ENCODE data around the gene CSPG4. TPM values are rescaled to one million over a fixed set of nuclear protein-coding genes. Genes with fewer than 3 reads are reported as not detected.
A peak's percentile ranks its signal among the peaks of the same experiment; 100 is the strongest.
"Not testable (repeated sequence)": the region's sequence is repeated elsewhere in the genome, so short reads cannot be mapped to it uniquely, and the experiment has no call there.

CSPG4 gene
- total RNA-seq, 6 experiments from 2014 or later: 0.12 to 0.29 (median 0.20) TPM

GRCh38 chr15:75704618-75705017 is 8.0 kb downstream of the CSPG4 start:
- ATAC-seq: no peak
- H3K27ac ChIP-seq: no peak overlapping the region
- WGBS (ENCODE audit: insufficient coverage, low coverage, low lambda C conversion rate, missing lambda C conversion rate): 60% methylated on average over 1 of the region's 9 CpGs
- no peak for DNase-seq
- H3K4me1 ChIP-seq: no peaks in the 10 kb centered on the region
- H3K27me3 ChIP-seq: no peaks in the 10 kb centered on the region
- no peak overlapping the region for H3K4me3 ChIP-seq
- TF ChIP-seq POLR2A (IDR thresholded peaks at IDR 0.05): no peak
- no peak for TF ChIP-seq CTCF (IDR thresholded peaks at IDR 0.05)
- H3K9me3 ChIP-seq: no peaks in the 10 kb centered on the region
- intact Hi-C loops (cut with DNase I): no loop called here
- H3K36me3 ChIP-seq: no peaks in the 10 kb centered on the region

DNA sequence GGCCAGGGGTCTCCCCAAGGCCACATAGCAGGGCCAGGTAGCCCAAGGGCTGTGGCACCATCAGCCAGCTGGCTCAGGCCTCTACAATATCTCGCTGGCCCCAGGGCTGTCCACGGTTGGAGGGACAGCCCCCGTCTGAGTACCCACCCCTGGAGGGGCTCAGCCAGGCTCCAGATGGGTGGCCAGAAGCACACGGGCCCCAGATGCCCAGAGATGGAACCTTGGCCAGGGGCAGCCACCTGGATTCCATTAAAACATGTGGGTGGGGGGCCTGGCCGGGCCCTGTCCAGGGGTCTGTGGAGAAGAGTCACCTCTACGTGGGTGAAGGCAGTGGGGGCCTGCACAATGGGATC is 8.4 kb downstream of the CSPG4 start:
- no peak for TF ChIP-seq POLR2A (IDR thresholded peaks at IDR 0.05)
- no peak for TF ChIP-seq CTCF (IDR thresholded peaks at IDR 0.05)
- intact Hi-C loops (cut with DNase I): no loop called here
- 100% methylated on average over 1 of the region's 6 CpGs for WGBS (ENCODE audit: insufficient coverage, low coverage, low lambda C conversion rate, missing lambda C conversion rate)
- Histone ChIP-seq H3K27me3 (no peaks in the 10 kb centered on the region), H3K27ac (no peak overlapping the region), H3K4me1 (no peaks in the 10 kb centered on the region), H3K4me3 (no peak overlapping the region), H3K36me3 (no peaks in the 10 kb centered on the region), H3K9me3 (no peaks in the 10 kb centered on the region)
- no peak for DNase-seq
- no peak for ATAC-seq

DNA sequence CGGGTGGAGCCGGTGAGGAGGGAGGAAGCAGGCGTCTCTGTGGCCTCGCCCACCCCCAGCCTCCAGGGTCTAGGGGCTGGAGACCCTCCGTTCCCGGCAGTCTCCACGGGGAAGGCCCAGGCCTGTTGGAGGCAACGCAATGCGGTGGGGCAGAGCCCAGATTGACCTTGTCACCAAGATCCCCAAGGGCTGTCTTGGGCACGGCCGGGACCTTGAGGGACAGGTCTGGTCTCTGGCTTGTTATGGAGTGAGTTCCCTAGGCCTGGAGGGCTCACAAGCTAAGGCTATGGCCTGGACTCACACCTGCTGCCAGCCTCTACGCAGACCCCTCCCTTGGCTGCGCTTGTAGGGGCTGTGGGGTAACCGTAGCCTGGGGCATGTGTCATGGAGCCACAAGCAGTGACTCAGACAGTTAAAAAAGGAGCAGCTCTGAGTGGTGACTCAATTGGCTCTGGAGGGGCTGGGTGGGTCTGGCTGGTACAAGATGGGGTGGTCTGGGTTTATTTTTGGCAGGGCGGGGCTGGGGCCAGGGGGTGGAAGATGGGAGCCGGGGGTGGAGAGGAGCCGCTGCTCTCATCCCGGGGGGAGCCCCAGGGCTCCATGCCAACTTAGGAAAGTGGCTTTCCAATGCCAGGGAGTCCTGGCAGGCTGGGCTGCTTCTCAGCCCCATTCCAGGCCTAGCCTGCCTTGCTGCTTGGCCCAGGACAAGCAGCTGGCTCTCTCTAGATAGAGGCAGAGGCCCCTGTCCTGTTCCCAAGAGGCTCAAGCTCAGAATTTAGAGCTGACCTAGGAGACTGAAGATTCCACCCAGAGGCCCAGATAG is 9.0 kb downstream of the CSPG4 start:
- H3K9me3 ChIP-seq; H3K27ac ChIP-seq; H3K4me1 ChIP-seq; H3K27me3 ChIP-seq; H3K4me3 ChIP-seq; intact Hi-C loops (cut with DNase I); H3K36me3 ChIP-seq; DNase-seq; ATAC-seq: not testable (repeated sequence)
- no CpG with 5 or more reads among the region's 18 CpGs for WGBS (ENCODE audit: insufficient coverage, low coverage, low lambda C conversion rate, missing lambda C conversion rate)

DNA sequence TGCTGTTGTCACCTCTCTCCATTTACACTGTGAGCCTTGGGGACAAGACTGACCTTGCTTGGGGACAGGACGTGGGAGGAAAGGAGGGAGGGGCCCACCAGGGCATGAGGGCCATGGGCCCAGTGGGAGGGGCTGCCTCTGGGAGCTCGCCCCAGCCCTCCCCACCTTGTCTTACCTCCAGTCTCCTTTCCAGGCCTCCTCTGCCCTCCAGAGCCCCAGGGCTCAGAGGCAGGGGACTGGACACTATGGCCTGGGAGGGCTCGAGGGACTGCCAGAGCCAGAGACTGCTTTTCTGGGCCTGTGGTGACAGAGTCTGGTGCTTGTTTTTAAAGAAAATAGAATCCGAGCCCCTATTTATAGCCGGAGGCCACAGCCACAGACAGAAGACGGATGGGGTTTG is 10.2 kb downstream of the CSPG4 start:
- WGBS (ENCODE audit: insufficient coverage, low coverage, low lambda C conversion rate, missing lambda C conversion rate): no CpG with 5 or more reads among the region's 6 CpGs
- H3K27ac ChIP-seq: no peak overlapping the region

DNA sequence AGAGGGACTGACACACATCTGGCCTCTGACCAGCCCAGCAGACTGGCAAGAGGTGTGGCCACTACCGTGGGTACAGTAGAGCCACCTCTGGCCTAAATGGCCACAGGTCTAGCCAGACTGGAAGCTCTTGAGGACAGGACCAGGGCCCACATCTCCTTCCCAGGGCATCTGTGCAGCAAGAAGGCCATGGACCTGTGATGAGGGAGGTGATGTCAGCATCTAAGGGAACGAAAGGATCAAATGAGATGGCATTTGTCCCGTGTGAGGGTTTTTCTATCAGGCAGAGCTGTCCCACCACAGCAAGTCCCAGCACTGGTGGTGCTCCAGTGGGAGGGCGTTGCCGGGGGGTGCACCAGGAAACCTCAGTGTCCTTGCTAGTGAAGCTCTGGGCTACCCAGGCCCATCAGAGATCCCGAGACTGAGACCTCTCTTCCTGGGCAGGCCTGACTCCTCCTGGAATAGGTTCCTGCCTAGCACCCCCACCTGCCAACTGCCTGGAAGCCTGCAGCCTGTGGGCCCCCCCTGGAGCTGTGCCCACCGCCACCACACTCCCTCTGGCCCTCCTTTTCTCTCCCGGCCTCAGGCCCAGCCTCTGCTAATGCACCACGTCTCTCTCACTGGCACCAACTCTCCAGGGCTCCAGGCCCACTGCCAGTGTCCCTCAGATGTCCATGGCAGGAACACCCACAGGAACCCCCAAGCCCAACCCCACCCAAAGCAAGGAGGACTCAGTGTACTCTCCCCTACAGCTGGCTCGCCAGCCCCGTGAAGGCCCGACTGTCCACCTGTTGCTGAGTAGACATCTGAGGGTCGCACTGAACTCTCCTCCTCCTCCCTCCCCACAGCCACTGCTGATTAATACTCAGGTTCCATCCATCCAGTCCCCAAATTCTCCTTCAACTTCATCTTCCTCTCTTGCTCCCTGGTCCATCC is 11.3 kb downstream of the CSPG4 start:
- intact Hi-C loops (cut with DNase I); H3K36me3 ChIP-seq; H3K27me3 ChIP-seq; ATAC-seq; H3K4me1 ChIP-seq; H3K4me3 ChIP-seq; H3K27ac ChIP-seq; DNase-seq; H3K9me3 ChIP-seq: not testable (repeated sequence)
- WGBS (ENCODE audit: insufficient coverage, low coverage, low lambda C conversion rate, missing lambda C conversion rate): 81% methylated on average over 7 of the region's 13 CpGs

More for the DNA sequence above, 10.2 kb downstream of the CSPG4 start:
- Histone ChIP-seq H3K9me3 (no peaks in the 10 kb centered on the region), H3K27me3 (no peaks in the 10 kb centered on the region), H3K36me3 (no peaks in the 10 kb centered on the region), H3K4me1 (no peaks in the 10 kb centered on the region), H3K4me3 (no peak overlapping the region)
- no peak for ATAC-seq
- intact Hi-C loops (cut with DNase I): no loop called here
- DNase-seq: no peak
- TF ChIP-seq POLR2A (IDR thresholded peaks at IDR 0.05): no peak
- no peak for TF ChIP-seq CTCF (IDR thresholded peaks at IDR 0.05)

GRCh38 chr15:75699961-75700874 is 12.4 kb downstream of the CSPG4 start:
- ATAC-seq (peak; percentile 36 to 65 (median 50)), DNase-seq (peak in 1 of 3 donors; percentile 61)
- intact Hi-C loops (cut with DNase I); H3K27me3 ChIP-seq; H3K9me3 ChIP-seq; H3K4me3 ChIP-seq; H3K36me3 ChIP-seq; H3K27ac ChIP-seq; H3K4me1 ChIP-seq: not testable (repeated sequence)
- 42% methylated on average over 5 of the region's 17 CpGs for WGBS (ENCODE audit: insufficient coverage, low coverage, low lambda C conversion rate, missing lambda C conversion rate)

- ATAC-seq: peak; percentile 15 to 54 (median 25)
- H3K36me3 ChIP-seq; H3K27me3 ChIP-seq; H3K9me3 ChIP-seq; H3K4me1 ChIP-seq; H3K27ac ChIP-seq; intact Hi-C loops (cut with DNase I); H3K4me3 ChIP-seq: not testable (repeated sequence)
- peak in 1 of 3 donors; percentile 45 for DNase-seq
- WGBS (ENCODE audit: insufficient coverage, low coverage, low lambda C conversion rate, missing lambda C conversion rate): 50% methylated on average over 1 of the region's 7 CpGs
Measured at GRCh38 chr15:75699517-75699916, 13.1 kb downstream of the CSPG4 start.

All from right lobe of liver (tissue), 6 donors.